AG08396 (cell line): ENCODE results near the gene ZNRF4.

Experiments used
- DNase-seq: peaks from one replicate; pipeline ENCODE4 v3.0.0; 2012; ENCODE audit warnings: low spot score, mixed read lengths

ZNRF4 gene

GRCh38 chr19:5443723-5444122, 11.5 kb upstream of the ZNRF4 start:
- DNase-seq: no peak

GRCh38 chr19:5444431-5444830, 10.8 kb upstream of the ZNRF4 start:
- DNase-seq: no peak

- DNase-seq: no peak
These were observed 10.1 kb upstream of the ZNRF4 start for GRCh38 chr19:5445071-5445470.

GRCh38 chr19:5445561-5446055, 9.6 kb upstream of the ZNRF4 start:
- DNase-seq: no peak

- DNase-seq: no peak
These were observed 7.4 kb upstream of the ZNRF4 start for GRCh38 chr19:5447700-5448311.

GRCh38 chr19:5448374-5448773, 6.8 kb upstream of the ZNRF4 start:
- DNase-seq: no peak

- DNase-seq: no peak
These were observed 4.6 kb upstream of the ZNRF4 start for GRCh38 chr19:5450482-5451126.

- DNase-seq: no peak
These were observed 3.7 kb upstream of the ZNRF4 start for GRCh38 chr19:5451494-5451893.

- DNase-seq: peak; percentile 56
These were observed 2.3 kb upstream of the ZNRF4 start for GRCh38 chr19:5452594-5453565.

- no peak for DNase-seq
These were observed 474 bp upstream of the ZNRF4 start for GRCh38 chr19:5454743-5455142.

GRCh38 chr19:5456130-5456840, 1.1 kb downstream of the ZNRF4 start:
- no peak for DNase-seq

GRCh38 chr19:5456841-5457200, 1.6 kb downstream of the ZNRF4 start:
- no peak for DNase-seq

GRCh38 chr19:5457709-5458108, 2.5 kb downstream of the ZNRF4 start:
- no peak for DNase-seq

- no peak for DNase-seq
These were observed 3.2 kb downstream of the ZNRF4 start for GRCh38 chr19:5458420-5458819.

GRCh38 chr19:5459360-5459759, 4.1 kb downstream of the ZNRF4 start:
- DNase-seq: no peak

- no peak for DNase-seq
These were observed 5.5 kb downstream of the ZNRF4 start for GRCh38 chr19:5460748-5461147.

GRCh38 chr19:5463959-5464358, 8.7 kb downstream of the ZNRF4 start:
- no peak for DNase-seq

- no peak for DNase-seq
These were observed 10.9 kb downstream of the ZNRF4 start for GRCh38 chr19:5466072-5466471.

- no peak for DNase-seq
These were observed 11.6 kb downstream of the ZNRF4 start for GRCh38 chr19:5466814-5467291.

- no peak for DNase-seq
These were observed 15.1 kb downstream of the ZNRF4 start for GRCh38 chr19:5470264-5470671.

GRCh38 chr19:5472286-5472685, 17.1 kb downstream of the ZNRF4 start:
- no peak for DNase-seq

- no peak for DNase-seq
These were observed 18.4 kb downstream of the ZNRF4 start for GRCh38 chr19:5473646-5474045.
